Upper lobe of left lung (tissue), 4 donors: Measurements from ENCODE around the gene DRC3.

Experiments
- POLR2A ChIP-seq, 4 donors: fragments of 450-650 bp; IDR thresholded peaks; one replicate each; pipeline ENCODE4 v1.5.1; 2016 to 2017; ENCODE audit warnings: antibody characterized with exemption in 4 of 4, mild to moderate bottlenecking in 2 of 4
- TF ChIP-seq, protein P1 (sequence below), 6 experiments: fragments of 450-650 bp in 4 of 6; fragments of 200-600 bp in 2 of 6; sonication (generic) in 2 of 6; IDR thresholded peaks; one replicate each; pipeline ENCODE4 v1.5.1; 2016 to 2019; ENCODE audit warnings: antibody characterized with exemption in 6 of 6

DNA sequence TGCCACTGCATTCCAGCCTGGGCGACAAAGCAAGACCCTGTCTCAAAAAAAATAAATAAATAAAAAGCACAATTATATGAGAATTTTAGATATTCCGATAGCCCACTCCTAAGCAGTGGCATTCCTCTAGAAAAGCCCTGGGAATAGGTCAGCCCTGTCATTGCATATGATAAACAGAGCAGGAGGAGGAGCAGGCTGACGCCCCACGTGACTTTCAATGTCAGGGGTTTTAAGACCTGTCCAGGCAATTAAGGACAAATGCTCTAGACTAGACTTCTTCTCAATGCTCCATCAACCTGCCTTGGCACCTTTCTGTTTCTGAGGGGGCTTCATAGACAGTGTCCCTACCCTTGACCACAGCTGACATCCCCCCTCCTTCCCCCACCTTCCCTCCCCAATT lies 8.0 kb upstream of the DRC3 start:
- TF ChIP-seq, protein P1, sequence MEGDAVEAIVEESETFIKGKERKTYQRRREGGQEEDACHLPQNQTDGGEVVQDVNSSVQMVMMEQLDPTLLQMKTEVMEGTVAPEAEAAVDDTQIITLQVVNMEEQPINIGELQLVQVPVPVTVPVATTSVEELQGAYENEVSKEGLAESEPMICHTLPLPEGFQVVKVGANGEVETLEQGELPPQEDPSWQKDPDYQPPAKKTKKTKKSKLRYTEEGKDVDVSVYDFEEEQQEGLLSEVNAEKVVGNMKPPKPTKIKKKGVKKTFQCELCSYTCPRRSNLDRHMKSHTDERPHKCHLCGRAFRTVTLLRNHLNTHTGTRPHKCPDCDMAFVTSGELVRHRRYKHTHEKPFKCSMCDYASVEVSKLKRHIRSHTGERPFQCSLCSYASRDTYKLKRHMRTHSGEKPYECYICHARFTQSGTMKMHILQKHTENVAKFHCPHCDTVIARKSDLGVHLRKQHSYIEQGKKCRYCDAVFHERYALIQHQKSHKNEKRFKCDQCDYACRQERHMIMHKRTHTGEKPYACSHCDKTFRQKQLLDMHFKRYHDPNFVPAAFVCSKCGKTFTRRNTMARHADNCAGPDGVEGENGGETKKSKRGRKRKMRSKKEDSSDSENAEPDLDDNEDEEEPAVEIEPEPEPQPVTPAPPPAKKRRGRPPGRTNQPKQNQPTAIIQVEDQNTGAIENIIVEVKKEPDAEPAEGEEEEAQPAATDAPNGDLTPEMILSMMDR (IDR thresholded peaks at IDR 0.05) = no peak
- no peak for TF ChIP-seq POLR2A (IDR thresholded peaks at IDR 0.05)
